ENCODE data around the gene VDR.

DNA sequence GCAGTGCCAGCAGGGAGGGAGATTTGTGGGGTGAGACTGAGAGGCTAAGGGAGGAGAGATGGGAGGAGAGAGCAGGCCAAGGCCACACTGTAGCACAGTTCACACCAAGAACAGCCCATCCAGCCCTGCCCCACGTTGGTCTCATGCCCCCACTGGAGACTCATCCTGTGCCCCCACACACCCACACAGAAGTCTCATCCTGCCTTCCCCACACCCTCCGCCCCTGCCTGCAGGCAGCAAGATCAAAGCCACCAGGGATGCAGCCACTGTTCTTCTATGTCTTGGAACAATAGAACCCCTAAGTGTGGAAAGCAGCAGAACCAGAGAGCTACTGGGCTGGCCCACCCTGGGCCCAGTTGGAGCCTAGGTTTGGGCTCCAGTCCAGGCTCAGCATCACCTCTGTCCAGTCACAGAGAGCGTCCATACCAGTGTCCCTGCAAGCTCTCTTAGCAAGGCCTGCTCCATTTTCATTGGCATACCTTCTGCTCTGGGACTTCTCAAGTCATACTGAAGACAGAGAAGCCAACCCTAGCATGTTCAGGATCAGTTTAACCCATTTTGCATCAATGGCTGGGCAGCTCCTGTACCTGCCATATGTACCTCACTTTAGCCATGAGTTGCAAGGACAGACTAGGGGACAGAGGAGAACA, 53.4 kb downstream of the VDR start:
- TF ChIP-seq, protein P1, sequence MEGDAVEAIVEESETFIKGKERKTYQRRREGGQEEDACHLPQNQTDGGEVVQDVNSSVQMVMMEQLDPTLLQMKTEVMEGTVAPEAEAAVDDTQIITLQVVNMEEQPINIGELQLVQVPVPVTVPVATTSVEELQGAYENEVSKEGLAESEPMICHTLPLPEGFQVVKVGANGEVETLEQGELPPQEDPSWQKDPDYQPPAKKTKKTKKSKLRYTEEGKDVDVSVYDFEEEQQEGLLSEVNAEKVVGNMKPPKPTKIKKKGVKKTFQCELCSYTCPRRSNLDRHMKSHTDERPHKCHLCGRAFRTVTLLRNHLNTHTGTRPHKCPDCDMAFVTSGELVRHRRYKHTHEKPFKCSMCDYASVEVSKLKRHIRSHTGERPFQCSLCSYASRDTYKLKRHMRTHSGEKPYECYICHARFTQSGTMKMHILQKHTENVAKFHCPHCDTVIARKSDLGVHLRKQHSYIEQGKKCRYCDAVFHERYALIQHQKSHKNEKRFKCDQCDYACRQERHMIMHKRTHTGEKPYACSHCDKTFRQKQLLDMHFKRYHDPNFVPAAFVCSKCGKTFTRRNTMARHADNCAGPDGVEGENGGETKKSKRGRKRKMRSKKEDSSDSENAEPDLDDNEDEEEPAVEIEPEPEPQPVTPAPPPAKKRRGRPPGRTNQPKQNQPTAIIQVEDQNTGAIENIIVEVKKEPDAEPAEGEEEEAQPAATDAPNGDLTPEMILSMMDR (IDR thresholded peaks at IDR 0.05), result no peak
- no peak for TF ChIP-seq EZH2 (IDR thresholded peaks at IDR 0.05; ENCODE audit: borderline replicate concordance, insufficient read depth, low read depth, low read length, poor library complexity, severe bottlenecking)
